Measurements from ENCODE around the gene IFRD2. TPM values are rescaled to one million over a fixed set of nuclear protein-coding genes. Genes with fewer than 3 reads are reported as not detected.

Gene IFRD2
- total and polyA plus RNA-seq, 2 of the 13 experiments (the other 11 are each of a cell fraction or from before 2014, with no cell fraction given), result 32.8 to 96.1 TPM

DNA sequence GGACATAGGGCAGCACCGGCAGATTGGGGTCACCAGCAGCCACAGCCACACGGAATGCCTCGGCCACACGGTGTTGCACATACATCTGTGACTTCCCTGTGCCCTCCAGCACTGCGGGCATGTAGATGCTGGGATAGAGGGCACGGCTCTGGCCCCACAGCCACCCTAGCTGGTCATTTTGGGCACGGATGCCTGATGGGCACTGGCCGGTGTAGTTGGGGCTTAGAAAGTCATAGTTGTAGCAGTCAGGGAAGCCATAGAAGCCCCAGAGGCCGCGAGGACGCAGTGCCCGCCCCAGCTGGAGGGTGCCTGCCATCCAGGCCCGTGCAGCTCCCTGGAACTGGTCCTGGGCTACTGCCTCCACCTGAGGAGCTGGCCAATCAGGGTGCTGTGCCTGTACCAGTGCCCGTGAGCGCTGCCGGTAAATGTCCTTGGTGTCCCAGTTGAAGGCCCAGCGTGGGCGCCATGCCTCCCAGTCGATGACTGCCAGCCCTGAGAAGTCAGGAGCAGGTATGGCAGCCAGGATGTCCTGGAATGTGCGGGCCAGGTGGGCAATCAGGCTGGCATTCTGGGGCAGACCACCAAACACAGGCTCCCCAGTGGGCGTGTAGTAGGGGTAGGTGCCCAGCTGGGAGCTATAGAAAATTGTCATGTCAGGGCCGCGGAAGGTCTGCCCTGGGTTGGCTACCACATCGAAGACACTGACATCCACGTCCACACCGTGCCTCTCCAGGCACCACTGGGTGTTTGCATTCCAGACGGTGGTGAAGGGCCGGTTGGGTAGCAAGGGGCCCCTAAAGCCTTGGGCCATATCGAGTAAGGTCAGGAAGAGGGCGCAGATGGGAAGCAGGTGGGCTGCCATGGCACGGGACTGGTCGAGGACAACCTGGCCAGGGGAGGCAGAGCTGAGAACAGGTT is 10.1 kb upstream of the IFRD2 start (continued):
- TF ChIP-seq, protein P1, sequence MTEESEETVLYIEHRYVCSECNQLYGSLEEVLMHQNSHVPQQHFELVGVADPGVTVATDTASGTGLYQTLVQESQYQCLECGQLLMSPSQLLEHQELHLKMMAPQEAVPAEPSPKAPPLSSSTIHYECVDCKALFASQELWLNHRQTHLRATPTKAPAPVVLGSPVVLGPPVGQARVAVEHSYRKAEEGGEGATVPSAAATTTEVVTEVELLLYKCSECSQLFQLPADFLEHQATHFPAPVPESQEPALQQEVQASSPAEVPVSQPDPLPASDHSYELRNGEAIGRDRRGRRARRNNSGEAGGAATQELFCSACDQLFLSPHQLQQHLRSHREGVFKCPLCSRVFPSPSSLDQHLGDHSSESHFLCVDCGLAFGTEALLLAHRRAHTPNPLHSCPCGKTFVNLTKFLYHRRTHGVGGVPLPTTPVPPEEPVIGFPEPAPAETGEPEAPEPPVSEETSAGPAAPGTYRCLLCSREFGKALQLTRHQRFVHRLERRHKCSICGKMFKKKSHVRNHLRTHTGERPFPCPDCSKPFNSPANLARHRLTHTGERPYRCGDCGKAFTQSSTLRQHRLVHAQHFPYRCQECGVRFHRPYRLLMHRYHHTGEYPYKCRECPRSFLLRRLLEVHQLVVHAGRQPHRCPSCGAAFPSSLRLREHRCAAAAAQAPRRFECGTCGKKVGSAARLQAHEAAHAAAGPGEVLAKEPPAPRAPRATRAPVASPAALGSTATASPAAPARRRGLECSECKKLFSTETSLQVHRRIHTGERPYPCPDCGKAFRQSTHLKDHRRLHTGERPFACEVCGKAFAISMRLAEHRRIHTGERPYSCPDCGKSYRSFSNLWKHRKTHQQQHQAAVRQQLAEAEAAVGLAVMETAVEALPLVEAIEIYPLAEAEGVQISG (CRISPR knock-in tag; IDR thresholded peaks at IDR 0.05), result 0 out of 2 replicates have a peak, but pooled peaks have one; percentile 4
- TF ChIP-seq AHR (CRISPR knock-in tag; IDR thresholded peaks at IDR 0.05) (0 out of 2 replicates have a peak, but pooled peaks have one; percentile 25), ZNF468 (CRISPR knock-in tag; IDR thresholded peaks at IDR 0.05) (0 out of 2 replicates have a peak, but pooled peaks have one; percentile 54), SMAD1 (CRISPR knock-in tag; IDR thresholded peaks at IDR 0.05; ENCODE audit: borderline replicate concordance, low read depth) (peak; percentile 62; the same call in 1 of the 2 replicates)
- TF ChIP-seq, protein P2, sequence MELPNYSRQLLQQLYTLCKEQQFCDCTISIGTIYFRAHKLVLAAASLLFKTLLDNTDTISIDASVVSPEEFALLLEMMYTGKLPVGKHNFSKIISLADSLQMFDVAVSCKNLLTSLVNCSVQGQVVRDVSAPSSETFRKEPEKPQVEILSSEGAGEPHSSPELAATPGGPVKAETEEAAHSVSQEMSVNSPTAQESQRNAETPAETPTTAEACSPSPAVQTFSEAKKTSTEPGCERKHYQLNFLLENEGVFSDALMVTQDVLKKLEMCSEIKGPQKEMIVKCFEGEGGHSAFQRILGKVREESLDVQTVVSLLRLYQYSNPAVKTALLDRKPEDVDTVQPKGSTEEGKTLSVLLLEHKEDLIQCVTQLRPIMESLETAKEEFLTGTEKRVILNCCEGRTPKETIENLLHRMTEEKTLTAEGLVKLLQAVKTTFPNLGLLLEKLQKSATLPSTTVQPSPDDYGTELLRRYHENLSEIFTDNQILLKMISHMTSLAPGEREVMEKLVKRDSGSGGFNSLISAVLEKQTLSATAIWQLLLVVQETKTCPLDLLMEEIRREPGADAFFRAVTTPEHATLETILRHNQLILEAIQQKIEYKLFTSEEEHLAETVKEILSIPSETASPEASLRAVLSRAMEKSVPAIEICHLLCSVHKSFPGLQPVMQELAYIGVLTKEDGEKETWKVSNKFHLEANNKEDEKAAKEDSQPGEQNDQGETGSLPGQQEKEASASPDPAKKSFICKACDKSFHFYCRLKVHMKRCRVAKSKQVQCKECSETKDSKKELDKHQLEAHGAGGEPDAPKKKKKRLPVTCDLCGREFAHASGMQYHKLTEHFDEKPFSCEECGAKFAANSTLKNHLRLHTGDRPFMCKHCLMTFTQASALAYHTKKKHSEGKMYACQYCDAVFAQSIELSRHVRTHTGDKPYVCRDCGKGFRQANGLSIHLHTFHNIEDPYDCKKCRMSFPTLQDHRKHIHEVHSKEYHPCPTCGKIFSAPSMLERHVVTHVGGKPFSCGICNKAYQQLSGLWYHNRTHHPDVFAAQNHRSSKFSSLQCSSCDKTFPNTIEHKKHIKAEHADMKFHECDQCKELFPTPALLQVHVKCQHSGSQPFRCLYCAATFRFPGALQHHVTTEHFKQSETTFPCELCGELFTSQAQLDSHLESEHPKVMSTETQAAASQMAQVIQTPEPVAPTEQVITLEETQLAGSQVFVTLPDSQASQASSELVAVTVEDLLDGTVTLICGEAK (IDR thresholded peaks at IDR 0.05), result no peak
- TF ChIP-seq, protein P2 (CRISPR knock-in tag; IDR thresholded peaks at IDR 0.05), result peak; percentile 35; the same call in 1 of the 2 replicates
- TF ChIP-seq, protein P3, sequence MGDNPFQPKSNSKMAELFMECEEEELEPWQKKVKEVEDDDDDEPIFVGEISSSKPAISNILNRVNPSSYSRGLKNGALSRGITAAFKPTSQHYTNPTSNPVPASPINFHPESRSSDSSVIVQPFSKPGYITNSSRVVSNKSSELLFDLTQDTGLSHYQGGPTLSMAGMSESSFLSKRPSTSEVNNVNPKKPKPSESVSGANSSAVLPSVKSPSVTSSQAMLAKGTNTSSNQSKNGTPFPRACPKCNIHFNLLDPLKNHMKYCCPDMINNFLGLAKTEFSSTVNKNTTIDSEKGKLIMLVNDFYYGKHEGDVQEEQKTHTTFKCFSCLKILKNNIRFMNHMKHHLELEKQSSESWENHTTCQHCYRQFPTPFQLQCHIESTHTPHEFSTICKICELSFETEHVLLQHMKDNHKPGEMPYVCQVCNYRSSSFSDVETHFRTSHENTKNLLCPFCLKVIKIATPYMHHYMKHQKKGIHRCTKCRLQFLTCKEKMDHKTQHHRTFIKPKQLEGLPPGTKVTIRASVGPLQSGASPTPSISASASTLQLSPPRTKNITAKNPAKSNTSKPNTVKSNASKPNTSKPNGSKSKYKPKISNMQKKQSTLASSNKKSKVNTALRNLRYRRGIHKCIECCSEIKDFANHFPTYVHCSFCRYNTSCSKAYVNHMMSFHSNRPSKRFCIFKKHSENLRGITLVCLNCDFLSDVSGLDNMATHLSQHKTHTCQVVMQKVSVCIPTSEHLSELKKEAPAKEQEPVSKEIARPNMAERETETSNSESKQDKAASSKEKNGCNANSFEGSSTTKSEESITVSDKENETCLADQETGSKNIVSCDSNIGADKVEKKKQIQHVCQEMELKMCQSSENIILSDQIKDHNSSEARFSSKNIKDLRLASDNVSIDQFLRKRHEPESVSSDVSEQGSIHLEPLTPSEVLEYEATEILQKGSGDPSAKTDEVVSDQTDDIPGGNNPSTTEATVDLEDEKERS (CRISPR knock-in tag; IDR thresholded peaks at IDR 0.05), result 0 out of 2 replicates have a peak, but pooled peaks have one; percentile 28
- TF ChIP-seq, protein P4, sequence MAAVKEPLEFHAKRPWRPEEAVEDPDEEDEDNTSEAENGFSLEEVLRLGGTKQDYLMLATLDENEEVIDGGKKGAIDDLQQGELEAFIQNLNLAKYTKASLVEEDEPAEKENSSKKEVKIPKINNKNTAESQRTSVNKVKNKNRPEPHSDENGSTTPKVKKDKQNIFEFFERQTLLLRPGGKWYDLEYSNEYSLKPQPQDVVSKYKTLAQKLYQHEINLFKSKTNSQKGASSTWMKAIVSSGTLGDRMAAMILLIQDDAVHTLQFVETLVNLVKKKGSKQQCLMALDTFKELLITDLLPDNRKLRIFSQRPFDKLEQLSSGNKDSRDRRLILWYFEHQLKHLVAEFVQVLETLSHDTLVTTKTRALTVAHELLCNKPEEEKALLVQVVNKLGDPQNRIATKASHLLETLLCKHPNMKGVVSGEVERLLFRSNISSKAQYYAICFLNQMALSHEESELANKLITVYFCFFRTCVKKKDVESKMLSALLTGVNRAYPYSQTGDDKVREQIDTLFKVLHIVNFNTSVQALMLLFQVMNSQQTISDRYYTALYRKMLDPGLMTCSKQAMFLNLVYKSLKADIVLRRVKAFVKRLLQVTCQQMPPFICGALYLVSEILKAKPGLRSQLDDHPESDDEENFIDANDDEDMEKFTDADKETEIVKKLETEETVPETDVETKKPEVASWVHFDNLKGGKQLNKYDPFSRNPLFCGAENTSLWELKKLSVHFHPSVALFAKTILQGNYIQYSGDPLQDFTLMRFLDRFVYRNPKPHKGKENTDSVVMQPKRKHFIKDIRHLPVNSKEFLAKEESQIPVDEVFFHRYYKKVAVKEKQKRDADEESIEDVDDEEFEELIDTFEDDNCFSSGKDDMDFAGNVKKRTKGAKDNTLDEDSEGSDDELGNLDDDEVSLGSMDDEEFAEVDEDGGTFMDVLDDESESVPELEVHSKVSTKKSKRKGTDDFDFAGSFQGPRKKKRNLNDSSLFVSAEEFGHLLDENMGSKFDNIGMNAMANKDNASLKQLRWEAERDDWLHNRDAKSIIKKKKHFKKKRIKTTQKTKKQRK (IDR thresholded peaks at IDR 0.05; ENCODE audit: low read length), result no peak

Data from HepG2 (cell line).